IMR-90 (cell line): Measurements from ENCODE around the gene CNBD2. TPM values are rescaled to one million over a fixed set of nuclear protein-coding genes. Genes with fewer than 3 reads are reported as not detected.
"Not testable (repeated sequence)": the region's sequence is repeated elsewhere in the genome, so short reads cannot be mapped to it uniquely, and the experiment has no call there.

Source experiments
- ATAC-seq: fragments of 200-7000 bp; cut with Tn5 transposase; 2 replicates; pipeline ENCODE4 v1.9.1; 2020; ENCODE audit warnings: low read depth, mild to moderate bottlenecking, moderate library complexity
- BruUV-seq: library from RNA; stranded (reverse); fragments of 400-500 nt; replicated peaks from 2 replicates; lab custom pipeline; 2021; lab: Mats Ljungman, UMichigan
- CTCF ChIA-PET: fragments of 300-600 bp; formaldehyde crosslinking; extraction: SDS; loops from one replicate; lab custom pipeline; 2021; ENCODE audit warnings: antibody characterized with exemption; lab: Yijun Ruan, JAX
- POLR2A ChIA-PET: fragments of 300-600 bp; sonication (Branson Sonifier 250); formaldehyde crosslinking; loops from one replicate; lab custom pipeline; 2022; ENCODE audit warnings: antibody characterized with exemption; ENCODE audit not compliant: unreplicated experiment; lab: Charles Lee
- DNase-seq: peaks from one replicate; pipeline ENCODE4 v3.0.0; 2013
- H2AFZ ChIP-seq: replicated peaks from 2 replicates; pipeline ENCODE3; 2013; ENCODE audit warnings: low read length, mild to moderate bottlenecking; ENCODE audit not compliant: poor library complexity
- H2AK5ac ChIP-seq: 2 replicates; pipeline ENCODE4 v1.6.1; 2013; ENCODE audit warnings: low read depth, low read length, inconsistent platforms
- H2AK9ac ChIP-seq: replicated peaks from 2 replicates; pipeline ENCODE3; 2013; ENCODE audit warnings: mild to moderate bottlenecking, low read depth, low read length, moderate library complexity; ENCODE audit not compliant: poor library complexity
- H2BK120ac ChIP-seq: 2 replicates; pipeline ENCODE4 v1.6.1; 2013; ENCODE audit warnings: low read depth, low read length, inconsistent platforms
- H2BK15ac ChIP-seq: 3 replicates; pipeline ENCODE4 v1.6.1; 2013; ENCODE audit warnings: low read depth, low read length, inconsistent platforms
- H2BK20ac ChIP-seq: 2 replicates; pipeline ENCODE4 v1.6.1; 2013; ENCODE audit warnings: low read depth, mild to moderate bottlenecking, inconsistent platforms, low read length, moderate library complexity
- H2BK5ac ChIP-seq: 2 replicates; pipeline ENCODE4 v1.6.1; 2013; ENCODE audit warnings: mild to moderate bottlenecking, low read depth, low read length, inconsistent platforms; ENCODE audit not compliant: poor library complexity, severe bottlenecking
- H3K14ac ChIP-seq: replicated peaks from 2 replicates; pipeline ENCODE4 v1.6.1; 2013; ENCODE audit warnings: low read depth, low read length, inconsistent platforms
- H3K18ac ChIP-seq: 2 replicates; pipeline ENCODE4 v1.6.1; 2013; ENCODE audit warnings: low read depth, low read length, control low read depth
- H3K23ac ChIP-seq: 2 replicates; pipeline ENCODE4 v1.6.1; 2013; ENCODE audit warnings: low read depth, low read length, inconsistent platforms
- H3K27ac ChIP-seq: 2 replicates; pipeline ENCODE4 v1.5.1; 2013; ENCODE audit warnings: mild to moderate bottlenecking, control low read depth, low read length; ENCODE audit not compliant: insufficient read depth
- H3K27me3 ChIP-seq: 2 replicates; pipeline ENCODE4 v1.6.1; 2013; ENCODE audit warnings: low read length; ENCODE audit not compliant: control insufficient read depth, insufficient read depth
- H3K36me3 ChIP-seq: 2 replicates; pipeline ENCODE4 v1.6.1; 2013; ENCODE audit warnings: low read length, mixed read lengths; ENCODE audit not compliant: control insufficient read depth, insufficient read depth
- H3K4ac ChIP-seq: 2 replicates; pipeline ENCODE4 v1.6.1; 2013; ENCODE audit warnings: low read depth, low read length, inconsistent platforms
- H3K4me1 ChIP-seq: 2 replicates; pipeline ENCODE4 v1.6.1; 2013; ENCODE audit warnings: low read length, mixed read lengths; ENCODE audit not compliant: control insufficient read depth, insufficient read depth
- H3K4me2 ChIP-seq: 2 replicates; pipeline ENCODE4 v1.6.1; 2013; ENCODE audit warnings: low read depth, mild to moderate bottlenecking, control low read depth, low read length, moderate library complexity
- H3K4me3 ChIP-seq: 2 replicates; pipeline ENCODE4 v1.5.1; 2013; ENCODE audit warnings: low read depth, mild to moderate bottlenecking, control low read depth, low read length, moderate library complexity; ENCODE audit not compliant: insufficient read depth
- H3K56ac ChIP-seq: 2 replicates; pipeline ENCODE4 v1.6.1; 2013; ENCODE audit warnings: low read length, inconsistent platforms; ENCODE audit not compliant: insufficient read depth; ENCODE audit errors: extremely low read depth
- H3K79me1 ChIP-seq, 2 experiments: 2 replicates each; pipeline ENCODE4 v1.6.1; 2013; ENCODE audit warnings: low read length in 2 of 2, inconsistent platforms in 1 of 2, low read depth in 1 of 2
- H3K9ac ChIP-seq: 2 replicates; pipeline ENCODE4 v1.6.1; 2013; ENCODE audit warnings: low read depth, low read length, control low read depth
- H3K9me1 ChIP-seq: 2 replicates; pipeline ENCODE4 v1.6.1; 2013; ENCODE audit warnings: low read length, inconsistent platforms; ENCODE audit not compliant: insufficient read depth
- H3K9me3 ChIP-seq: 2 replicates; pipeline ENCODE4 v1.6.1; 2013; ENCODE audit warnings: low read length; ENCODE audit not compliant: control insufficient read depth, insufficient read depth
- H4K20me1 ChIP-seq: 2 replicates; pipeline ENCODE4 v1.6.1; 2013; ENCODE audit warnings: low read length, inconsistent platforms; ENCODE audit not compliant: insufficient read depth
- H4K5ac ChIP-seq: 2 replicates; pipeline ENCODE4 v1.6.1; 2013; ENCODE audit warnings: mild to moderate bottlenecking, low read depth, low read length, control low read depth
- H4K8ac ChIP-seq, 2 experiments: 2 replicates each; pipeline ENCODE4 v1.6.1; 2013; ENCODE audit warnings: low read depth in 2 of 2, low read length in 2 of 2, control low read depth in 1 of 2, inconsistent platforms in 1 of 2
- H4K91ac ChIP-seq: 2 replicates; pipeline ENCODE4 v1.6.1; 2013; ENCODE audit warnings: low read depth, low read length, inconsistent platforms; ENCODE audit not compliant: insufficient read depth
- BHLHE40 ChIP-seq: fragments of 150-350 bp; IDR thresholded peaks from 2 replicates; pipeline ENCODE4 v1.6.1; 2016; ENCODE audit warnings: mild to moderate bottlenecking, low read depth, low read length
- MAZ ChIP-seq: IDR thresholded peaks from 2 replicates; pipeline ENCODE4 v1.6.1; 2012; ENCODE audit warnings: low read depth, mild to moderate bottlenecking, low read length, improper control_type of control experiment, moderate library complexity, borderline replicate concordance
- MXI1 ChIP-seq: IDR thresholded peaks from 2 replicates; pipeline ENCODE4 v1.6.1; 2012; ENCODE audit warnings: low read depth, mild to moderate bottlenecking, low read length, moderate library complexity, borderline replicate concordance
- RFX5 ChIP-seq: IDR thresholded peaks from 2 replicates; pipeline ENCODE4 v1.8.0; 2012; ENCODE audit warnings: low read depth, mild to moderate bottlenecking, low read length, moderate library complexity
- SMC3 ChIP-seq: fragments of 150-350 bp; IDR thresholded peaks from 2 replicates; pipeline ENCODE4 v1.6.1; 2016; ENCODE audit warnings: low read depth, mild to moderate bottlenecking, antibody characterized with exemption, low read length, moderate library complexity
- USF2 ChIP-seq: fragments of 150-350 bp; IDR thresholded peaks from 2 replicates; pipeline ENCODE4 v1.6.1; 2017; ENCODE audit warnings: mild to moderate bottlenecking, antibody characterized with exemption, low read length, low read depth
- WGBS, 2 experiments: methylation state at CpG; one replicate each; pipeline versions ENCODE4 v1.1.5 to v1.1.7; 2013; ENCODE audit warnings: missing lambda C conversion rate in 2 of 2; ENCODE audit not compliant: insufficient read length in 1 of 2; ENCODE audit errors: extremely low coverage in 2 of 2; 5-methylcytosine and 5-hydroxymethylcytosine counted together
- dilution Hi-C: fragments of 300-500 bp; cut with HindIII; formaldehyde crosslinking; loops from one replicate; pipeline ENCODE4 v1.14.3; 2018; ENCODE audit warnings: low sequenced_read_pairs; ENCODE audit not compliant: unreplicated experiment
- in situ Hi-C: fragments of 300-500 bp; cut with MboI; formaldehyde crosslinking; loops from 3 replicates; pipeline ENCODE4 v1.14.3; 2019; ENCODE audit warnings: low sequenced_read_pairs, inconsistent platforms, mixed read lengths
- intact Hi-C: fragments of 100-400 bp; cut with micrococcal nuclease; formaldehyde crosslinking; loops from 2 replicates; pipeline ENCODE4 v1.10.0; 2022
- polyA plus RNA-seq, 3 experiments: library from polyadenylated mRNA; depleted of rRNA; stranded (reverse); fragments of >200 nt; gene quantifications; 2 replicates each; pipeline ENCODE4 v1.2.3, GENCODE V29; 2012; ENCODE audit warnings: low replicate concordance in 1 of 3
- total RNA-seq: library from RNA; depleted of rRNA; stranded (reverse); fragments of >200 nt; gene quantifications from 2 replicates; pipeline ENCODE4 v1.2.3, GENCODE V29; 2012

The CNBD2 gene
- total and polyA plus RNA-seq, 2 of the 4 experiments (the other 2 are of a cell fraction), result 0.90 to 1.7 TPM

- POLR2A ChIA-PET, result no interaction called here
- intact Hi-C loops (no loop called here), in situ Hi-C loops (no loop called here)
Observed at GRCh38 chr20:36066777-36067176, 98.4 kb downstream of the CNBD2 start.

GRCh38 chr20:36068526-36068925 is 100.1 kb downstream of the CNBD2 start:
- BruUV-seq, CTCF ChIA-PET, H3K79me1 ChIP-seq, H2BK20ac ChIP-seq, ATAC-seq, H4K5ac ChIP-seq, H3K27ac ChIP-seq, intact Hi-C loops, POLR2A ChIA-PET, H3K4ac ChIP-seq, H4K20me1 ChIP-seq, H2BK120ac ChIP-seq, dilution Hi-C loops, H3K9me3 ChIP-seq, H3K9me1 ChIP-seq, H2AFZ ChIP-seq, H2BK5ac ChIP-seq, H3K14ac ChIP-seq, H2AK5ac ChIP-seq, H3K56ac ChIP-seq, H3K4me3 ChIP-seq, H3K4me1 ChIP-seq, H3K23ac ChIP-seq, H3K18ac ChIP-seq, H4K91ac ChIP-seq, in situ Hi-C loops, H2AK9ac ChIP-seq, H2BK15ac ChIP-seq, H3K9ac ChIP-seq, H4K8ac ChIP-seq, H3K36me3 ChIP-seq, H3K4me2 ChIP-seq, DNase-seq: not testable (repeated sequence)
- peaks cover 16% of the 10 kb centered on the region for H3K27me3 ChIP-seq
- WGBS, 2 experiments, result no CpG with 5 or more reads among the region's 11 CpGs

More at GRCh38 chr20:36066777-36067176, 98.4 kb downstream of the CNBD2 start:
- no peaks in the 10 kb centered on the region for H3K36me3 ChIP-seq
- H4K8ac ChIP-seq, result no peak overlapping the region
- H2AK9ac ChIP-seq, result no peak overlapping the region
- H3K4me2 ChIP-seq, result no peak overlapping the region
- ATAC-seq (no peak), DNase-seq (no peak)
- no CpG with 5 or more reads among the region's 2 CpGs for WGBS, 2 experiments
- no peak overlapping the region for H2BK120ac ChIP-seq
- CTCF ChIA-PET, result no interaction called here
- H3K18ac ChIP-seq, result no peak overlapping the region
- H3K27me3 ChIP-seq, result peaks cover 13% of the 10 kb centered on the region
- no peaks in the 10 kb centered on the region for H3K9me3 ChIP-seq
- no peak overlapping the region for H3K56ac ChIP-seq
- H4K91ac ChIP-seq, result no peak overlapping the region
- no peak overlapping the region for H3K4ac ChIP-seq
- no peak overlapping the region for H3K27ac ChIP-seq
- H3K4me1 ChIP-seq, result 0 out of 2 replicates have a peak, but pooled peaks cover 1% of the 10 kb centered on the region
- no peak overlapping the region for H2AK5ac ChIP-seq
- H3K23ac ChIP-seq, result no peak overlapping the region
- H2AFZ ChIP-seq, result no peak overlapping the region
- no peak overlapping the region for H4K5ac ChIP-seq
- H2BK5ac ChIP-seq, result no peak overlapping the region
- H3K9ac ChIP-seq, result no peak overlapping the region
- no peaks in the 10 kb centered on the region for H4K20me1 ChIP-seq
- BruUV-seq, result no TSS peak
- no peaks in the 10 kb centered on the region for H3K79me1 ChIP-seq
- dilution Hi-C loops, result no loop called here
- no peak overlapping the region for H3K14ac ChIP-seq
- no peak overlapping the region for H2BK20ac ChIP-seq
- TF ChIP-seq BHLHE40 (no peak), MXI1 (no peak), RFX5 (no peak), USF2 (no peak), SMC3 (no peak), MAZ (no peak)
- no peak overlapping the region for H3K4me3 ChIP-seq
- H2BK15ac ChIP-seq, result no peak overlapping the region
- H3K9me1 ChIP-seq, result no peaks in the 10 kb centered on the region; the same call in 1 of the 2 replicates
